SK-N-SH (cell line): Measurements from ENCODE around the gene PSME1. TPM values are rescaled to one million over a fixed set of nuclear protein-coding genes. Genes with fewer than 3 reads are reported as not detected.
"Not testable (repeated sequence)": the region's sequence is repeated elsewhere in the genome, so short reads cannot be mapped to it uniquely, and the experiment has no call there.

ENCODE experiments used
- CTCF ChIA-PET: fragments of 300-600, 350-600 bp; formaldehyde crosslinking; extraction: SDS; loops from one replicate; lab custom pipeline; 2021; lab: Yijun Ruan, JAX
- POLR2A ChIA-PET: fragments of 350-600 bp; sonication (Branson Sonifier 250); formaldehyde crosslinking; extraction: SDS; loops from one replicate; lab custom pipeline; 2020; ENCODE audit warnings: antibody characterized with exemption, inconsistent platforms; lab: Yijun Ruan, JAX
- DNase-seq: peaks from one replicate; pipeline ENCODE4 v3.0.0; 2012
- H2AFZ ChIP-seq: fragments of 200-600 bp; sonication (generic); 2 replicates; pipeline ENCODE4 v1.8.1; 2016; ENCODE audit warnings: antibody characterized with exemption, mild to moderate bottlenecking, low read depth
- H3F3A ChIP-seq: fragments of 200-600 bp; sonication (generic); replicated peaks from 2 replicates; pipeline ENCODE3; 2016; ENCODE audit warnings: antibody characterized with exemption, mild to moderate bottlenecking; ENCODE audit not compliant: insufficient read depth
- H3K27ac ChIP-seq, 2 experiments: fragments of 200-500 bp in 1 of 2; fragments of 200-600 bp in 1 of 2; sonication (Bioruptor generic) in 1 of 2; sonication (generic), shearing (Covaris generic) in 1 of 2; 2 replicates each; pipeline versions ENCODE4 v1.5.1 to v1.6.1; 2014 to 2016; ENCODE audit warnings: low read depth in 2 of 2, inconsistent platforms in 1 of 2, low read length in 1 of 2, mild to moderate bottlenecking in 1 of 2, mixed read lengths in 1 of 2
- H3K27me3 ChIP-seq: fragments of 200-600 bp; sonication (generic), shearing (Covaris generic); 2 replicates; pipeline ENCODE4 v1.6.1; 2016; ENCODE audit warnings: mixed run types; ENCODE audit not compliant: insufficient read depth
- H3K36me3 ChIP-seq, 2 experiments: fragments of 200-500 bp in 1 of 2; fragments of 200-600 bp in 1 of 2; sonication (Bioruptor generic) in 1 of 2; sonication (generic) in 1 of 2; replicated peaks in 1 of 2; 2 replicates each; pipeline versions ENCODE3 to v1.5.1; 2014 to 2016; ENCODE audit warnings: low read length in 1 of 2, mild to moderate bottlenecking in 1 of 2; ENCODE audit not compliant: insufficient read depth in 2 of 2, control insufficient read depth in 1 of 2
- H3K4me1 ChIP-seq, 2 experiments: fragments of 200-500 bp in 1 of 2; fragments of 200-600 bp in 1 of 2; sonication (Bioruptor generic) in 1 of 2; sonication (generic), shearing (Covaris generic) in 1 of 2; 2 replicates each; pipeline versions ENCODE4 v1.5.1 to v1.6.1; 2014 to 2016; ENCODE audit warnings: low read depth in 1 of 2, low read length in 1 of 2, mixed run types in 1 of 2; ENCODE audit not compliant: insufficient read depth in 2 of 2, control insufficient read depth in 1 of 2
- H3K4me2 ChIP-seq: fragments of 200-600 bp; sonication (generic), shearing (Covaris generic); 2 replicates; pipeline ENCODE4 v1.6.1; 2017; ENCODE audit warnings: mixed run types
- H3K4me3 ChIP-seq, 2 experiments: fragments of 200-500 bp in 1 of 2; fragments of 200-600 bp in 1 of 2; sonication (Bioruptor generic) in 1 of 2; sonication (generic), shearing (Covaris generic) in 1 of 2; 2 replicates each; pipeline versions ENCODE4 v1.5.1 to v1.8.1; 2014 to 2016; ENCODE audit warnings: low read depth in 2 of 2, inconsistent platforms in 1 of 2, low read length in 1 of 2, mild to moderate bottlenecking in 1 of 2, mixed read lengths in 1 of 2, moderate library complexity in 1 of 2
- H3K79me2 ChIP-seq: fragments of 200-600 bp; sonication (generic); 2 replicates; pipeline ENCODE4 v1.8.1; 2017; ENCODE audit warnings: mild to moderate bottlenecking; ENCODE audit not compliant: insufficient read depth
- H3K9ac ChIP-seq: fragments of 200-600 bp; sonication (generic); 2 replicates; pipeline ENCODE4 v1.6.1; 2017; ENCODE audit warnings: mixed run types
- H3K9me2 ChIP-seq: fragments of 200-600 bp; sonication (generic); 2 replicates; pipeline ENCODE4 v1.6.1; 2017; ENCODE audit warnings: mixed run types
- H3K9me3 ChIP-seq: fragments of 200-600 bp; sonication (generic); 2 replicates; pipeline ENCODE4 v1.6.1; 2017; ENCODE audit warnings: mixed run types, mild to moderate bottlenecking, moderate library complexity
- H4K20me1 ChIP-seq: fragments of 200-600 bp; sonication (generic); 2 replicates; pipeline ENCODE4 v1.6.1; 2017; ENCODE audit warnings: mild to moderate bottlenecking, mixed run types; ENCODE audit not compliant: insufficient read depth
- CHD2 ChIP-seq: fragments of 150-350 bp; IDR thresholded peaks from 2 replicates; pipeline ENCODE4 v1.6.1; 2018; ENCODE audit warnings: low read length; ENCODE audit not compliant: partially characterized antibody
- EP300 ChIP-seq, 2 experiments: IDR thresholded peaks; 2 replicates each; pipeline versions ENCODE4 v1.4.0 to v1.6.1; 2012; ENCODE audit warnings: borderline replicate concordance in 1 of 2, low read depth in 1 of 2, low read length in 1 of 2
- EZH2phosphoT487 ChIP-seq: fragments of 200-600 bp; sonication (generic); IDR thresholded peaks from 2 replicates; pipeline ENCODE4 v1.6.1; 2017; ENCODE audit warnings: low read depth, mixed run types, mild to moderate bottlenecking, antibody characterized with exemption, moderate library complexity, borderline replicate concordance
- GATA2 ChIP-seq: sonication (generic); formaldehyde crosslinking; IDR thresholded peaks from 2 replicates; pipeline ENCODE4 v1.5.0; 2020; ENCODE audit warnings: mild to moderate bottlenecking, missing genetic modification reagents
- MAX ChIP-seq: IDR thresholded peaks from 2 replicates; pipeline ENCODE4 v1.4.0; 2012; ENCODE audit warnings: low read depth
- MEF2A ChIP-seq: IDR thresholded peaks from 2 replicates; pipeline ENCODE4 v1.4.0; 2012; ENCODE audit warnings: low read depth, borderline replicate concordance
- MXI1 ChIP-seq: IDR thresholded peaks from 2 replicates; pipeline ENCODE4 v1.6.1; 2012; ENCODE audit warnings: mild to moderate bottlenecking, low read depth, low read length, improper control_type of control experiment
- NFIC ChIP-seq: IDR thresholded peaks from 2 replicates; pipeline ENCODE4 v1.4.0; 2012; ENCODE audit warnings: borderline replicate concordance
- SIN3A ChIP-seq: IDR thresholded peaks from 2 replicates; pipeline ENCODE4 v1.6.1; 2012; ENCODE audit warnings: low read depth, mild to moderate bottlenecking, low read length, moderate library complexity, borderline replicate concordance
- SMC3 ChIP-seq: IDR thresholded peaks from 2 replicates; pipeline ENCODE4 v1.6.1; 2012; ENCODE audit warnings: low read depth, low read length, improper control_type of control experiment
- TAF1 ChIP-seq: IDR thresholded peaks from 2 replicates; pipeline ENCODE4 v1.6.1; 2012; ENCODE audit warnings: low read depth, mild to moderate bottlenecking, low read length, moderate library complexity, borderline replicate concordance
- TCF12 ChIP-seq: IDR thresholded peaks from 2 replicates; pipeline ENCODE4 v1.4.0; 2012
- WGBS: methylation state at CpG from one replicate; pipeline ENCODE4 v1.1.6; 2017; ENCODE audit warnings: low lambda C conversion rate; 5-methylcytosine and 5-hydroxymethylcytosine counted together
- polyA plus RNA-seq, 3 experiments: library from polyadenylated mRNA; depleted of rRNA; stranded (reverse); fragments of >200 nt; gene quantifications; 2 replicates each; pipeline ENCODE4 v1.2.3, GENCODE V29; 2012
- TF ChIP-seq, protein P1 (sequence below): IDR thresholded peaks from 2 replicates; pipeline ENCODE4; 2012
- TF ChIP-seq, protein P2 (sequence below): fragments of 150-350 bp; IDR thresholded peaks from 2 replicates; pipeline ENCODE4 v1.6.1; 2017; ENCODE audit warnings: antibody characterized with exemption, low read length, low read depth, borderline replicate concordance

The PSME1 gene
- polyA plus RNA-seq, 1 of the 3 experiments (the other 2 are of a cell fraction): 287 TPM

DNA sequence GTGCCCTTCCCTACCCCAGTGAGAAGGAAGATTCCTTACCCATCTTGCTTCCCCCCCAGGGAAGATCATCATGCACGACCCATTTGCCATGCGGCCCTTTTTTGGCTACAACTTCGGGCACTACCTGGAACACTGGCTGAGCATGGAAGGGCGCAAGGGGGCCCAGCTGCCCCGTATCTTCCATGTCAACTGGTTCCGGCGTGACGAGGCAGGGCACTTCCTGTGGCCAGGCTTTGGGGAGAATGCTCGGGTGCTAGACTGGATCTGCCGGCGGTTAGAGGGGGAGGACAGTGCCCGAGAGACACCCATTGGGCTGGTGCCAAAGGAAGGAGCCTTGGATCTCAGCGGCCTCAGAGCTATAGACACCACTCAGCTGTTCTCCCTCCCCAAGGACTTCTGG is 32.5 kb upstream of the PSME1 start:
- POLR2A ChIA-PET: interaction anchor here (1.3 kb wide), 1 partner anchor 11 kb away, joined by 4 read pairs; the partner anchor contains the start of genes DCAF11 and NRL
- no peak overlapping the region for H3K4me3 ChIP-seq
- no peak overlapping the region for H3K9ac ChIP-seq
- TF ChIP-seq NFIC: no peak
- TF ChIP-seq CHD2: no peak
- TF ChIP-seq SMC3: no peak
- TF ChIP-seq, protein P1, sequence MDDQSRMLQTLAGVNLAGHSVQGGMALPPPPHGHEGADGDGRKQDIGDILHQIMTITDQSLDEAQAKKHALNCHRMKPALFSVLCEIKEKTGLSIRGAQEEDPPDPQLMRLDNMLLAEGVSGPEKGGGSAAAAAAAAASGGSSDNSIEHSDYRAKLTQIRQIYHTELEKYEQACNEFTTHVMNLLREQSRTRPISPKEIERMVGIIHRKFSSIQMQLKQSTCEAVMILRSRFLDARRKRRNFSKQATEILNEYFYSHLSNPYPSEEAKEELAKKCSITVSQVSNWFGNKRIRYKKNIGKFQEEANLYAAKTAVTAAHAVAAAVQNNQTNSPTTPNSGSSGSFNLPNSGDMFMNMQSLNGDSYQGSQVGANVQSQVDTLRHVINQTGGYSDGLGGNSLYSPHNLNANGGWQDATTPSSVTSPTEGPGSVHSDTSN: no peak
- no peak for TF ChIP-seq MEF2A
- no peak for TF ChIP-seq EP300 (IDR thresholded peaks at IDR 0.05; ENCODE audit: borderline replicate concordance in 1 of 2, low read depth in 1 of 2, low read length in 1 of 2)
- TF ChIP-seq MAX: no peak
- TF ChIP-seq TCF12: no peak
- no peak for TF ChIP-seq GATA2
- no peak for TF ChIP-seq TAF1
- TF ChIP-seq EZH2phosphoT487: no peak
- no peak for TF ChIP-seq MXI1
- TF ChIP-seq, protein P2, sequence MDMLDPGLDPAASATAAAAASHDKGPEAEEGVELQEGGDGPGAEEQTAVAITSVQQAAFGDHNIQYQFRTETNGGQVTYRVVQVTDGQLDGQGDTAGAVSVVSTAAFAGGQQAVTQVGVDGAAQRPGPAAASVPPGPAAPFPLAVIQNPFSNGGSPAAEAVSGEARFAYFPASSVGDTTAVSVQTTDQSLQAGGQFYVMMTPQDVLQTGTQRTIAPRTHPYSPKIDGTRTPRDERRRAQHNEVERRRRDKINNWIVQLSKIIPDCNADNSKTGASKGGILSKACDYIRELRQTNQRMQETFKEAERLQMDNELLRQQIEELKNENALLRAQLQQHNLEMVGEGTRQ: no peak
- TF ChIP-seq SIN3A: no peak
- TF ChIP-seq, all 33 proteins: peak for 0
- 83% methylated on average over 12 of the region's 13 CpGs for WGBS
- Histone ChIP-seq H3K9me2 (no peaks in the 10 kb centered on the region), H3K4me2 (no peak overlapping the region), H4K20me1 (no peaks in the 10 kb centered on the region), H3K9me3 (no peaks in the 10 kb centered on the region), H3K4me1 (no peaks in the 10 kb centered on the region; a peak in 1 of 4 replicates), H3K36me3 (peaks cover 0 to 23% of the 10 kb centered on the region in 2 experiments), H2AFZ (no peak overlapping the region), H3F3A (peaks cover 1% of the 10 kb centered on the region), H3K27ac (no peak overlapping the region), H3K79me2 (no peaks in the 10 kb centered on the region), H3K27me3 (no peaks in the 10 kb centered on the region)
- no peak for DNase-seq
- CTCF ChIA-PET: interaction anchor here (9.9 to 25.4 kb wide), 2 partner anchors 9 to 38 kb away, joined by 219 to 1159 read pairs; partner anchors contain the start of genes CARMIL3, CPNE6 and PCK2

DNA sequence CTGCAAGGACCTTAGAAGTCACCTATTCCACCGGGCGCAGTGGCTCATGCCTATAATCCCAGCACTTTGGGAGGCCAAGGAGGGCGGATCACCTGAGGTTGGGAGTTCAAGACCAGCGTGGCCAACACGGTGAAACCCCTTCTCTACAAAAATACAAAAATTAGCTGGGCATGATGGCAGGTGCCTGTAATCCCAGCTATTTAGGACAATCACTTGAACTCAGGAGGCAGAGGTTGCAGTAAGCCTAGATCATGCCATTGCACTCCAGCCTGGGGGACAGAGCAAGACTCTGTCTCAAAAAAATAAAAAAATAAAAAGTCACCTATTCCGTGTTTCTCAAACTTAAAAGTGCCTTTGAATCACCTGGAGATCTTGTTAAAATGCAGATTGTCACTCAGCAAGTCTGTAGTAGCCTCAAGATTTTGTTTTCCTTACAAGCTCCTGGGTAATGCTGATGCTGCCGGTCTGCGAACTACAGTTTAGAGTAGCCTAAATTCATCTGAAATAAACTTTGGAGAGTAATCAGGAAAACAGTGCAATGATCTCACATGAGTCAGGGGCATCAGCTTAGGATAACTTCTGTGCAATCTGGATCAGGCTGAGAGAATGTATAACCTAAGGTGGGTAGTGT is 30.3 kb upstream of the PSME1 start:
- H2AFZ ChIP-seq, H3K79me2 ChIP-seq, DNase-seq, H3K9ac ChIP-seq, H4K20me1 ChIP-seq, H3K4me1 ChIP-seq, H3K4me2 ChIP-seq, H3K27ac ChIP-seq, H3F3A ChIP-seq, H3K9me3 ChIP-seq, H3K4me3 ChIP-seq, H3K27me3 ChIP-seq, H3K9me2 ChIP-seq: not testable (repeated sequence)
- peaks cover 0 to 14% of the 10 kb centered on the region in 2 experiments for H3K36me3 ChIP-seq
- WGBS: 95% methylated on average over 8 of the region's 8 CpGs
- POLR2A ChIA-PET: interaction anchor here (0.7 to 1.7 kb wide), 3 partner anchors 9 to 47 kb away, joined by 3 to 6 read pairs (median 5); no protein-coding TSS in a partner anchor
- CTCF ChIA-PET: interaction anchor here (9.9 to 25.4 kb wide), 2 partner anchors 11 to 40 kb away, joined by 219 to 1159 read pairs; partner anchors contain the start of genes CARMIL3, CPNE6 and PCK2
